GM19397 (cell line): ENCODE measurements around the gene HNRNPM.
A peak's percentile ranks its signal among the peaks of the same experiment; 100 is the strongest.
"Not testable (repeated sequence)": the region's sequence is repeated elsewhere in the genome, so short reads cannot be mapped to it uniquely, and the experiment has no call there.

Source experiments
- ATAC-seq: cut with Tn5 transposase; IDR thresholded peaks from one replicate; pipeline ENCODE4 v1.9.1; 2021; ENCODE audit warnings: mild to moderate bottlenecking, moderate library complexity; ENCODE audit not compliant: unreplicated experiment

The HNRNPM gene

DNA sequence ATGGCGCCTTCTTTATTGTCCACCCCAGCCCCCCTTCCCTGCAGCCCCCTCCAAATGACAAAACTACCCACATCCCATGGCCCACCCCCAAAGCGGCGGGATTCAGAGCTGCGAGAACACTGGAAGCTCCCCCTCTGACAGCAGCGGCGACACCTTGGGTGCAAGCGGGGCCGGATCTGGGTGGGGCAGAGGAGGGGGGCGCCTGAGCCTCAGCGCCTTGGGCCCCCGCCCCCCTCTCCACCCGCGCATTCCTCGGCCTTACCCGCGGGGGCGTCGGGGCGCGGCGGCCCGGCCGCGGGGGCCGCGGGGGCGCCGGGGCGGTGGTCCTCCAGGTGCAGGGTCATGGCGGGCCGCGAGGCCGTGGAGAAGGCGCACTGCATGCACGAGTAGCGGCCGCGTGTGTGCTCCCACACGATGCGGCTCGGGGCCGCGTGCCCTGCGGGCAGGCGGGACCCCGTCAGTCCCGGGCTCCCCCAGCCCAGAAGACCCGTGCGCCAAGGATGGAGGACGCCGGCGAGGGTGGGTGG lies 65.9 kb downstream of the HNRNPM start:
- ATAC-seq: no peak

DNA sequence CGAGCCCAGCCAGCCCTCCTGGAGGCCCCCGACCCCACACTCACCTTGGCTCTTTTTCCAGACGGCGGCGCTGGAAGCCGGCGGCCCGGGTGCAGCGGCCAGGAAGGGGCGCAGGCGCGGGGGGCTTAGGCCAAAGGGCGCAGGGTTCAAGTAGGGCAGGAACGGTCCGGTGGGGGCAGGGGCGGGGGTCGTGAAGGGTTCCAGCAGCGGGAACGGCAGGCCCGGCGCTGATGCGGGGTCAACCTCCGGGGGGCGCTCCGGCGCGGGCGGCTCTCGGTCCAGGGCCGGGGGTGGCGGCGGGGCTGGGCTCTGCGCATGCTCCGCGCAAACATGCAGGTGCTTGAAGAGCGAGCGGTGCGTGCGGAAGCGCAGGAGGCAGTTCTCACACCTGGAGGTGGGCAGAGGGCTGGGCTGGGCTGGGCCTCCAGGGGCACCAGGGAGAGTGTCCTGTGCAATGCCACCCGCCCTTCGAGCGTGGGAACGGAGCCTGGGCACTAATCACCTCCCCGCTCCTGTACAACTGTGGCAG lies 66.9 kb downstream of the HNRNPM start:
- no peak for ATAC-seq

DNA sequence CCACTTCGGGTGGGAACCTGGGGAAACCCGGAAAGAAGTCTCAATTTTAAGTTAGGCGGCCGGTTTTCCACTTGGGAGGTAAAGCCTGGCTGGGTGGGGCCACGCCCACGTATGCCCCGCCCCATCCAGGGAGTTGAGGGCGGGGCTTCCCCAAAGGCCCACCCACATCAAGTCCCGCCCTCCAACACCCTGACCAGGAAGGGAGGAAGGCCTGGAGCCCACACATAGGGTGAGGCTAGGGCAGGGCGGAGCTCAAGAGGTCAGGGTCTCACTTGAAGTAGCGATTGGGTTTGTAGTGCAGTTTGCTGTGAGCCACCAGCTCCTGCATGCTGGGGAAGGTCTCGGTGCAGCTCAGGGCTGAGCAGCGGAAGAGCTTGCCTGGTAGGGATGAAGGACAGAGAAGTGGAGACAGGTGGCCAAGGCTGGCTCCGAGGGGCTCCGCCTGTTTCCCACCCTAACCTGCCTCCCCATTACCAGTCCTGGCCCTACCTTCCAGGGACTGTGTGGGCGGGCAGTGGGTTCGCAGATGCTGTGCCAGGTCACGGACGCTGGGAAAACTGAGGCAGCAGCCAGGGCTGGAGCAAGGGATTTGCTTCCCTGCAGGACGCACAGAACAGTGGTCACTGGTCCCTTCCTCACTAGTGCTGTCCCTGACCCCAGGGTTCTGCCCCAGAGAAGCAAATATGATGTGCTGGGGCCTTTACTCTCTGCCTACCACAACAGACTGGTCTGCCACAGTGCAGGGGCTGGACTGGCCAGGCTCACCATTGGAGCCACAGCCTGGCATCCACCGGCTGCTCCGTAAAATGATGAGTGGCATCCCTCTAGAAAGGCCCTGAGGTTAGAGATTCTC lies 67.6 kb downstream of the HNRNPM start:
- no peak for ATAC-seq

DNA sequence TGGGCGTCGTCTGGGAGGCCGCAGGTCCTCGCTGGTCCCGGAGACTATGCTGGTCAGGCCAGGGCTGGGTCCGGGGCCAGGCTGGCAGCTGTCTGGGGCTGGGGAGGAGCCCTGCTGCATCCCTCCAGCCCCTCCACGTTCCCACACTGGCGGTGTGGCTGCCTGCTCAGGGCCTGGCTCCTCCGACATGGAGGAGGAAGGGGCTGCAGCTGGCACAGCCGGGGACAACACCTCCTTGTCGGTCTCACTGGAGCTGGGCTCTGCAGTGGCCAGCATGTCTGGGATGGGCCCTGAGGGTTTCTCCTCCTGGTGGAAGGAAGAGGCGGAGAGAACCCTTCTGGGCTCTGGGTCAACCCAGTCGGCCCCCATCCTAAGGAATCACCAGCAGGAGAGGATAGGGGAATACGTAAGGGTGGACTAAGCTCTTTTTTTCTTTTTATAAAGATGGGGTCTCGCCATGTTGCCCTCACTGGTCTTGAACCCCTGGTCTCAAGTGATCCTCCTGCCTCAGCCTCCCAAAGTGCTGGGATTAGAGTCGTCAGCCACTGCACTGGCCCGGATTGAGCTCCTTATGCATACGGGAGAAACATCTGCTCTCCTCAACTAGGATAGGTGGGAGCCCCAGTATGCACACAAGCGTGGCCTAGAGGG lies 68.4 kb downstream of the HNRNPM start:
- ATAC-seq: no peak

DNA sequence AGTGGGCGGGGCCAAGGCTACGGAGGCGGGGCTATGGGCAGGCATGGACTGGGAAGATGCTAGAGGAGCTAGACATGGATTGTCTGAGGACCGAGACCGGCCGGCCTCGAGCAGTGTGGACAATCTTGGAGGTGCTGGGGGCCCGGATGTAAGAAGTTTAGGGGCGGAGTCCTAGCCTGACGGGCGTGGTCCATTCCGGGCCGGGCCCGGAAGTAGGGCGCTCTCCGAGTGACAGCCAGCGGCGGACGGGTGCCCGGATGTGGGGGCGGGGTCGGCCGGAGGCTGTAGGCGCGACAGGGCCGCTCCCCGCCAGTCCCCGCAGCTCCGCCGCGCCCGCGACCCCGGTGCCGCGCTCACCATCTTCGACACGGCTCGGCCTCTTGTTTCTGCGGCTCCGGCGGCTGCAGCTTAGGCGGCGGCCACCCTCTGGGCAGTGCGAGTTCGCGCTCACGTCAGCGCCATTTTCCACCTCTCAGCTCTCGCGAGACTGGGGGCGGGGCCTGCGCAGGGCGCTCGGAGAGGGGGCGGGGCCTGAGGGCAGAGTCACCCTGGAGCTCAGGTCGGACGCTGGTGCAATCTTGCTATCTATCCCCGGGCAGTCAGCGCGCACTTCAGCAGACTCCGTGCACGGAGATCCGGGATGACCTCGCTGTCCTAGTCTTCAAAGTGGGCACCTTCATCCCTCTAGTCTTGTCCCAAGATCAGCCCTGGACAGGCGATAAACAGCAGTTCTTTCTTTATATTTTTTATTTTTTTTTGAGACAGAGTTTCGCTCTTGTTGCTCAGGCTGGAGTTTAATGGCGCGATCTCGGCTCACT lies 69.1 kb downstream of the HNRNPM start, which contains the start of gene ZNF414:
Gene ZNF414 (minus strand): TSS at position 481 of the 818 bp plus-strand sequence. CDS start 121 bp downstream, at position 360.
- peak; percentile 88 for ATAC-seq

DNA sequence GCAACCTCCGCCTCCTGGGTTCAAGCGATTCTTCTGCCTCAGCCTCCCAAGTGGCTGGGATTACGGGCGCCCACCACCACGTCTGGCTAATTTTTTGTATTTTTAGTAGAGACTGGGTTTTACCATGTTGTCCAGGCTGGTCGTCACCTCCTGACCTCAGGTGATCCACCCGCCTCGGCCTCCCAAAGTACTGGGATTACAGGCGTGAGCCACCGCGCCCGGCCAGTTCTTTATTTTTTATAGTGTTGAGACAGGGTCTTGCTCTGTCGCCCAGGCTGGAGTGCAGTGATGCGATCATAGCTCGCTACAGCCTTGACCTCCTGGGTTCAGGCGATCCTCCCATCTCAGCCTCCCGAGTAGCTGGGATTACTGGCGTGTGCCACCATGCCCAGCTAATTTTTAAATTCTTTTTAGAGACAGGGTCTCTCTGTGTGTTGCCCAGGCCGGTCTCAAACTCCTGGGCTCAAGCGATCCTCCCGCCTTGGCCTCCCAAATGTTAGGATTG lies 69.8 kb downstream of the HNRNPM start:
- ATAC-seq: not testable (repeated sequence)

DNA sequence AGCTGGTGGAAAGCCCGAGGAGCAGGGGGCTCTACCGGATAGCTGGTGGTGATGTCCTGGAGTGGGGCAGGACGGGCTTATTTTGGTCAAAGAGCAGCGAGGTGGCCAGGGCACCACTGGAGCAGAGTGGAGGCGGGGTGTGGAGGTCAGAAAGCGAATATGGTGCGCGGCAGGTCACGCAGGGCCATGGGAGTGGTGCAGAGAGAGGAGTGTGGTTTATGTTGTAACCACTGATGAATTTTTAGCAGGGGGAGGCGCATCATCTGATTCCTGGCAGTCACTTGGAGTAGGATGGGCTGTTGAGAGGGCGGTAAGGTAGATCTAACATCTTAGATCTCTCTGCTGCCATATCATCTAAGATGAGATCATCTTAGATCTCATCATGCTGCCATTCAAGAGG lies 70.5 kb downstream of the HNRNPM start:
- ATAC-seq: no peak

DNA sequence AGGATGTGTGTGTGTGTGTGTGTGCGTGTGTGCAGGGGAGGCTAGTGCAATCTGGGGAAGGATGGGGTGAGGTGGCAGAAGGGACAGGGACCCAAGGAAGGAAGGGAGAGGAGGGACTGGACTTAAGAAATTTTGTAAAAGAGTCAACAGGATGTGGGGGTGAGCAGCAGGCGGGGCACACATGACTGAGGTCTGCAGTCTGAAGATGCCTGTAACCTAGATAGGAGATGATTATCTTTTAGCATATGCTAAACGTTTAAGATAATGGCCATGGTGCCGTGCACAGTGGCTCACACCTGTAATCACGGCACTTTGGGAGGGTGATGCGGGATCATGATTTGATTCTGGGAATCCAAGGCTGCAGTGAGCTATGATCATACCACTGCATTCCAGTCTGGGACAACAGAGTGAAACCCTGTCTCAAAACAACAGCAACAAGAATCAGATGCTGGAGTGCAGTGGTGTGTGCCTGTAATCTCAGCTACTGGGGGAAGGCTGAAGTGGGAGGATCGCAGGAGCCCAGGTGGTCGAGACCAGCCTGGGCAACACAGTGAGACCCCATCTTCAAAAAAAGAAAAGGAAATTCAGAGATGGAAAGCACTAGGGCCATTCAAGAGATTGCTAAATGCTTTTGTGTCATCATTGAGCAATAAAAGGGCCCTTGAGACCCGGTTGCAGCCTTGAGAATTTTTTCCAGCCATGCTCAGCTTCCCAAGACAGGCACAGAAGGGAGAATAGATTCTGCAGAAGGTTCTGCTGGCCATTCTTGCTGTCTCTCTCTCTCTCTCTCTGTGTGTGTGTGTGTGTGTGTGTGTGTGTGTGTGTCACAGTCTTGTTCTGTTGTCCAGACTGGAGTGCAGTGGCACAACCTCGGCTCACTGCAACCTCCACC lies 73.0 kb downstream of the HNRNPM start:
- ATAC-seq: no peak

DNA sequence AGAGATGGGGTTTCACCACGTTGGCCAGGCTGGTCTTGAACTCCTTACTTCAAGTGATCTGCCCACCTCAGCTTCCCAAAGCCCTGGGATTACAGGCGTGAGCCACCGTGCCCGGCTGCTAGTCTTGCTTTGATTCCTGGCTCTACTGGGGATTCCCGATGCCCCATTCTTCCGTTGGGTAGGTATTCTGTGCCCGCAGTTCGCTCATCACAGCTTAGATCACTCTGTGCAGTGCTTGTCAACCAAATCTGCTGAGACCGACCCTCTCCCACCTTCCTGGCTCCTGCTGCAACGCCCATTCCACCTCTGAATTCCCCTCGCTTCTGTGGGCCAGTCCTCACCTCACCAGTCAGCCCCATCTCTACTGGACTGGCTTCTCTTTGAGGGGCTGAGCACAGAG lies 73.8 kb downstream of the HNRNPM start:
- no peak for ATAC-seq

DNA sequence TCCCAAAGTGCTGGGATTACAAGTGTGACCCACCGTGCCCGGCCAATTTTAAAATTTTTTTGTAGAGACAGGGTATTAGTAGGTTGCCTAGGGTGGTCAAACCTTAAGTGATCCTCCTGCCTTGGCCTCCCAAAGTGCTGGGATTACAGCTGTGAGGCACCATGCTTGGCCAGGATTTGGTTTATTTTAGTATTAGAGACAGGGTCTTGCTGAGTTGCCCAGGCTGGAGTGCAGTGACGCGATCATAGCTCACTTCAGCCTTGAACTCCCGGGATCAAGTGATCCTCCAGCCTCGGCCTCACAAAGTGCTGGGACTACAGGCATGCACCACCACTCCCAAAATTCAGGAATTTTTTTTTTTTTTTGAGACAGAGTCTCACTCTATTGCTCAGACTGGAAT lies 74.6 kb downstream of the HNRNPM start:
- ATAC-seq: no peak

DNA sequence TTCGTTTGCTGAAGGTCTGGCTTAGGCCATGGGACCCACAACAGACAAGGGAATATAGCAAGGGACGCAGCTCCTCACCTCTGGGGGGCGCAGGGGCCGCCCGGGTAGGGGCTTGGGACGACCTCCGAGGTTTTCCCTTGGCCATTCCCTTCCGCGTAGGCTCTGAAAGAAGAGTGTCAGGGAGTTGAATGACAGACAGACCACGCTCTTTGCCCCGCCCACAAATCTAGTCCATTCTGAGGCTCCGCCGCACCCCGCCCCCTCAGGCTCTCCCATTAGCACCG lies 80.6 kb downstream of the HNRNPM start:
- ATAC-seq: no peak

DNA sequence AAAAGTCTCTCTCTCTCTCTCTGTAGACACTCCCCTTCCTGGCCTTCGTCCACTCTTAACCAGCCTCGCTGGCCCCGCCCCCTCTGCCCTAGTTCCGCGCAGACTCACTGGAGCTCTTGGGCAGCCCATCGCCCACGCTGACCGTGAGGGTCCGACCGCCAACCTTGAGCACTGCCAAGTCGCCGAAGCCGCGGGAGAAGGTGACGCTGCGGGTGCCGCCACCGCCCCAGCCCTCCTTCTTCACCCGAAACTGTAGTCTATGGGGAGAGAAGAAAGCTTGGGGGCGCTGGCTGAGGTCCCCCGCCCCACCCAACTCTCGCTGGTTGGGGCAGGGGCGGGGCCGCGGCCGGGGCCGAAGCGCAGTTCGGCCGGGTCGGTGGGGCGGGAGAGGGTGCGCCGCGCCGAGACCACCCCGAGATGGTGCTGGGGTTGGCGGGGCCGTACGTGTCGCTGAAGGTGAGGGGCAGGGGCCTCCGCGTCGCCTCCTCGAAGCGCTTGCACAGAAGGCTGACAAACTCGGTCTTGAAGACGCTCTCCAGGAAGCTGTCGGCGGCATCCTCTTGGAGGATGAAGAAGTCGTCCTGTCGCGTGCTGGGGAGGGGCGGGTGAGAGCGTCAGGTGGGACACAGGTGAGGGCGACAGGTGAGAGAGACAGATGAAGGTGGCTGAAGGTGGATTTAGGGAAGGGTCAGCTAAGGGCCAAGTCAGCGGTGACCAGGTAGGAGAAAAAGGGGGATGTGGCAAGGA lies 81.7 kb downstream of the HNRNPM start:
- ATAC-seq: no peak

DNA sequence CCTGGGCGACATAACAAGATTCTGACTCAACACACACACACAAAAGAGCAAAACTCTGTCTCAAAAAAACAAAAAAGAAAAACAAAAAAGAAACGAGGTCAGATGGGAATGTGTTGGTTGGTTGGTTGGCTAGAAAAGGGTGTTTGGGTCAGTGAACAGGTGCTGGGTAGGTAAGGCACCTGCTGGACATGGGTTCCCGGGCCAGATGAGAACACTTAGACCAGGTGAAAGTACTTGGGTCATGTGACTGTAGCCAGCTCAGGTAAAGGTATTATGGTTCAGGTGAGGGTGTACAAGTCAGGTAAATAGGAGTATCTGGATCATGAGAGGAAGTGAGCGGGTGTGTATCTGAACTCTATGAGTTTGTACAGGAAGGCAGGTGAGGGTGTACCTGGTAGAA lies 83.7 kb downstream of the HNRNPM start:
- no peak for ATAC-seq

DNA sequence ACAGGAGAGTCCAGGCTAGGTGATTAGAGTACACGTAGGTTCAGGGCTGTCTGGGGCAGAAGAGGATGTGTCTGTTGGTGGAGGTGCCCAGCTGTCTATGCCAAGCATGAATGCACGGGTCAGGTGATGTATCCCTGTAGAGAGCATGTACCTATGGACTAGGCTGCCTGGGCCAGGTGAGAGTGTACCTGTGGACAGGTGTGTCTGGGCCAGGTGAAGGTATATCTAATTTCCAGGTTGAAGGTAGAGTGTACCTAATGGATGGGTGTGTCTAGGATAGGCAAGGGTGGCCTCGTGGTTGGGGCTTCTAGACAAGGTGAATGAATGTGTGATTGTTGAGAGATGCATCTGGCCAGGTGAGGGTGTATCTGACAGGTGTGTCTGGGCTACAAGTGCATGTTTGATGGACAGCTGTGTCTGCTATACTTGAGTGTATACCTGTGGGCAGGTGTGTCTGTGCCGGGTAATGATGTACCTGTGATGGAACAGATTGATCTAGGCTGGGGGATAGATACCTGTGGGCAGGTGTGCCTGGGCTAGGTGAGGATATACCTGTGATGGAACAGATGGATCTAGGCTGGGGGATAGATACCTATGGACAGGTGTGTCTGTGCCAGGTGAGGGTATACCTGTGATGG lies 84.7 kb downstream of the HNRNPM start:
- ATAC-seq: no peak

DNA sequence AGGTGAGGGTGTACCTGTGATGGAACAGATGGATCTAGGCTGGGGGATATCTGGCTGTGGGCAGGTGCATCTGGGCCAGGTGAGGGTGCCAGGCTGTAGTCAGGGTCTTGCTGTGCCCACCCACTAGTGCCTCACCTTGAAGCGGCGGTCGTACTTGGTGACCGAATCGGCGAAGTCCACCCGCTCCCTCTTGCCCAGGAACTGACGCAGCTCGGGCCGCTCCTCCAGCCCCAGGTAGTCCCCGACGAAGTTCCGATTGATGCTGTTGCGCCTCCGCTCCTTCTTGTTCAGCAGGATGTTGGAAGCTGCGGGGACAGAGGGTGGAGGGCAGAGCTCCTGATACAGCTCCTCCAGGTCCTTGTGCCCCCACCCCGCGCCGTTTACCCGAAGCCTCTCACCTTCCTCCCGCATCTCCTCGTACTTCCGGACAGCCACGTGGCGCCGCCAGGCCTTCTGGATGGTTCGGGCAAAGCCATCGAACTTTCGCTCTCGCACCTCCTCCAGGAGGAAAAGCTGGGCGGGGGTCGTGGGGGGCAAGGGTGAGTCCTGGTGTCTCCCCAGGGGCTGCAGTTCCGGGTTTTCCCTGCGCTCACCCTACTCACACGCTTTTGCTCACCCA lies 85.4 kb downstream of the HNRNPM start:
- ATAC-seq: no peak

DNA sequence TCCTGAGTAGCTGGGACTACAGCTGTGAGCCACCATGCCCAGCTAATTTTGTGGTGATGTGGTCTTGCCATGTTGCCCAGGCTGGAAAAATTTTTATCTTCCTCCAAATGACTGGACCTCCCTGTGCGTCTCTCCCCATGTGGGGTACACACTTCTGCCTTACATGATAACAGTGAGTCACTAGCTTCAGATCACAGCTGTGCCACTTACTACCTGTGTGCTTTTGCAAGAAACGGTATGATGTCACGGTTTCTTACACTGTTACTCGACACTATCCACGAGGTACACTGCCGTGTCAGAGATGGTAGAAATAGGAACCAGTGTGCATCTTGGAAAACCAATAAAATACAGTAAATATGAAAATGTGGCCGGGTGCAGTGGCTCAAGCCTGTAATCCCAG lies 86.7 kb downstream of the HNRNPM start:
- ATAC-seq: no peak

DNA sequence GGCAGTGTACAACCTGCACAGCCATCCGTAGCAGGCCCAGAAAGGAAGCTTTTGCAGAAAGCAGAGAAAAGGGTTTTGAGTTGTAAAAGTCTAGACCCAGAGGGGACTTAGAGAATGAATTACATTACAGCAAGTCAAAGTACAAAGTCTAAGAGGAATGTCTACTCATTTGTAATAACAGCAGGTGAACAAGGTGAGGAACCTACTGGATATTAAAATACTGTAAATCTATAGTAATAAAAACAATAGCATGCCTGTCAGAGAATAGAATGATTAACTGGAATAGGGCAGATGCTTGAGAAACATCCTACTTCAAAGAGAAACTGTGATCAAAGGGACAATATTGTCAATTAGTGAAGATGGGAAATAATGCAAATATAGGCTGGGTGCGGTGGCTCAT lies 87.5 kb downstream of the HNRNPM start:
- no peak for ATAC-seq

DNA sequence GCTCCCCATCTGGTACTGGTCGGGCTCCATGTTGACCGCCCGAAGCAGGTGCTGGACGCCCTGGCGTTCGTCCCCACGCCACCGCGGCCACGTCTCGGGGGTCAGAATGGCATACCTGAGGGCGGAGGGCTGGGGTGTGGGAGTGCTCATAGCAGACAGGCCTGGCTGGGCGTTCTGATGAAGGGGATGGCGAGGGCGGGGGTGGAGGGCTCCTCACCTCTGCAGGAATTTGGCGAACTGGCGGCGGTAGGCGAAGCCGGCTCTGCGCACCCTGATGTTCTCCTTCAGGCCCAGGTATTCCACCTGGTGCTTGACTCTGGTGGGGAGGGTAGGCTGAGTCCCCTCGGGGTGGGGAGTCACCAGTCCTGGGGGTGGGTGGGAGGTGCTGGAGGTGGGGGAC lies 91.5 kb downstream of the HNRNPM start:
- ATAC-seq: no peak
